Measurements from ENCODE around the gene NHERF1.
A peak's percentile ranks its signal among the peaks of the same experiment; 100 is the strongest.

The NHERF1 gene

DNA sequence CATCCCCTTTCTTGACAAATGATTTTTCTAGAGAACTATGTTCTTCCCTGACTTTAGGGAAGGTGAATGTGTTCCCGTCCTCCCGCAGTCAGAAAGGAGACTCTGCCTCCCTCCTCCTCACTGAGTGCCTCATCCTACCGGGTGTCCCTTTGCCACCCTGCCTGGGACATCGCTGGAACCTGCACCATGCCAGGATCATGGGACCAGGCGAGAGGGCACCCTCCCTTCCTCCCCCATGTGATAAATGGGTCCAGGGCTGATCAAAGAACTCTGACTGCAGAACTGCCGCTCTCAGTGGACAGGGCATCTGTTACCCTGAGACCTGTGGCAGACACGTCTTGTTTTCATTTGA is 20.3 kb downstream of the NHERF1 start:
- DNase-seq, result no peak

DNA sequence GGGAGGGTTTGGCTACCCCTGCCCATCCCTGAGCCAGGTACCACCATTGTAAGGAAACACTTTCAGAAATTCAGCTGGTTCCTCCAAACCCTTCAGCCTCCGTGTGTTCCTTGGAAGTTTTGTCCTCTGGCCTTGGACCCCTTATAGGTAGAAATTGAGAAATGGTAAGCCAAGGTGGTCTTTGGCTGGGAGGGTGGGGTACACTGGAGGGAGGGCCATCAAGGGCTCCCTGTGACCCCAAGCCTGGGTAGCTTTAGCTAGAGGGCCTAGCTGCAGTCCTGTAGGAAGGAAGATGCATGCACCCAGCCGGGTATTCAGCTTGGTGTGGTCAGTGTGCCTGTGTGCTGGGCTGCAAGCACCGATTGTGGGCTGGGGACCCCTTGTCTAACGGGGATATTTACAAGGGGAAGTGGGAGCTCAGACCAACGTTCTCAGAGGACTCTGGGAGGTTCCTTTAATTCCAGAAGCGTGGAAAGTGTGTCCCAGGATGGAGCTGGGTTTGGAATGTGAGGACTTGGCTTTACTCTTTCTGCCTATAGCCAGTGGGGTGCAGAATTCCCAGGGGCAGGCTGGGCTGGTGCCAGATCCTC is 20.9 kb downstream of the NHERF1 start:
- DNase-seq, result no peak

DNA sequence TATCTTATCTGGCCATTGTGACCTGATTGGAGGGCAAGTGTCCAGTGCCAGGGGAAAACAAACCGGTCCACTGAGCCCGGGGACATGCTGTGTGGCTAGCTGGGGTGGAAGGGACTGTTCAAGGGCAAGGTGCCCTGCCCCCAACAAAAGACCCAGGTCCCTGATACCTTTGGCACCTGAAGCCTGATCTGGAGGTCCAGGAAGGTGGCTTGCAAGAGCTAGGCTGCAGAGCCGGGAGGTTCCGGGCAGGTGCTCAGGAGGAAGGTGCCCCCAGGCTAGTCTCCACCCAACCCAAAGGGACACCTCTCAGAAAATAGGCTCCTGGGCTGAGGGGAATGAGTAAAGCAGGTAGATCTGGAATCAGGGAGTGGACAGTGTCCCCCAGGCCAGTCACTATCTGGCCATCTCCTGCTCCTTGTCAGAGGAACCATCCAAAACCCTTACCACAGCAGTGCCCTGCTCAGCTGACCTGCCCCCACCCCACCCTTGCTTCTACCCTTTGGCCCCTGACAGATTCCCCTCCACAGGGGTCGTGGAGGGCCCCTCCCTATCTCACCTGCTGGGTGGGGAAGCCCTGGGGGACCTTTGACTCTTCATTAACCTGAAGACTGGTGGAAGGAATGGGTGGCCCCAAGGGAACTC is 21.5 kb downstream of the NHERF1 start:
- no peak for DNase-seq

DNA sequence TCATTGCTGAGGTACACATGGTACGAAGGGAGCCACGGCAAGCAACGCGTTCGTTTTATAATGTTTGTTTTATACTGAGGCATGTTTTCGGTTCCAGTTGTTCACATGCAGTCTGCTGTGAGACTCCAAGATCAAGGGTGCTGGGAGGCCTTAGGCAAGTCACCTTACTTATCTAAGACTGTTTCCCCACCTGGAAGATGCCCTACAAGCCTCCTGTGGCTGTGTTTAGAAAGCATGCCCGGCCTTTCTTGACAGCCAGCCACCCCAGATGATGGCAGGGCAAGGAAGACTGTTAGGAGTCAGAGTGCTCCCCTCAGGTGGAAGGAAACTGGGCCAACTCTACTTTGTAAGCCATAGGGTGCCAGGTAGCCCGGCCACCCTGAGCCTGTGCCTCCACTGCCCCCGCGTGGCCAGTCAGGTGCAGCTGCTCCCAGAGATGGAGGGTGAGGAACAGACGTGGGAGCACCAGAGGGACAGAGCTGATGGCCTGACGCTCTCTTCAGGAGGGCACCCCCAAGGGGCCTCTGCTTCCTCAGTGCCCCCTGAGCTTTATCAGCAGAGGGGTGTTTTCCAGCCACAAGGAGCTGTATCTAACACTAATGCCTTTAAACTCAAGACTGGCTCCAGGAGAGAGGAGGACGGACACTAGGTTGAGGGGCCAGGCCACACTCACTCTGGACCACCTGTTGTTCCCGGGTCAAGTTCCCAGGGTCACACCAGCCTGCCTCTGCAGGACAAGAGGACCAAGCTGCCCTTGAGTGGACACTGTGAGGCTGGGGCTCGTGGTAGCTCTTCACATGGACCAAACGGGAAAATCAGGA is 22.3 kb downstream of the NHERF1 start:
- peak; percentile 18 to 41 for DNase-seq

DNA sequence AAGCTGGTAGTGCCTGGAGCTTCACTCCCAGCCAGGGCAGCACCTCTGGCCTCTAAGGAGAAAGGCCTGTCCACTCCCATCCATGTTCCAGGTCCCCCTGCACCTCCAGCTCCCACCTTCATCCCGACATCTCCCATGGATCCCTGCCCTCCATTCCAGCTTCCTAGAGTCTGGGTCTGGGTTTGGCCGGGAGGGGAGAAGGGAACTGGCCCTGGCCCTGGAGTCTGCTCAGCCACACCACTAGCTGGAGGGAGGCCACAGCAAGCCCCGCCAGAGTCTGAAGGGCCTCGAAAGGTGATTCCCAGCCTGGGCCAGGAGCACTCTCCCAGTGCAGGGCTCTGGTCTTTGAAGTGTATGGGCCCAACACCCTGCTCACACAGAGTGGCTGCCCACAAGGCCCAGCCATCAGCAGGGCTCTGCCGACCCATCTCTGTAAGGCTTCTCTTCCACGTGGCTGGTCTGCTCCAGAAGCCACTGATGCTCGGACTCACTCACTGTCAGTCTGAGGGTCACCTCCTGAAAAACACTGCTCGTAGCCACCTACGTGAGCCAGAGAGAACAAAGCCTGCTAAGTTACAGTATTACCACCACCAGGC is 23.0 kb downstream of the NHERF1 start:
- no peak for DNase-seq

DNA sequence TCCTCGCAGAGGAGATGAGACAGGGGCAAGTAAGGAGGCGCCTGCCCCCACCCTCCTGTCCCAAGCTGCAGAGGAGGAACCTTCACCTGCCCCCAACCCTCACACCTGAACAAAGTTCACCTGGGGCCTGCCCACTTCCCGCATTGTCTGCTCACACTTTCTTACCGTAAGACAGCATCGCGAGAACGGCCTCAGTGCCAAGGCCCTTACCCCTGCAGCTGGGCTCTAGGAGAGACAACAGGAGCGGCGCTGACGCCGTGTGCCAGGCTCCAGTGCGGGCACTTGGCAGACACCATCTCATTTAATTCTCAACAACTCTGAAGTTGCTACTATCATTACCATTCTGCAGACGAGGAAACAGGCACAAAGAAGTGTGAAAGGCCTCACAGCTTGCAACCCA is 23.6 kb downstream of the NHERF1 start:
- no peak for DNase-seq

DNA sequence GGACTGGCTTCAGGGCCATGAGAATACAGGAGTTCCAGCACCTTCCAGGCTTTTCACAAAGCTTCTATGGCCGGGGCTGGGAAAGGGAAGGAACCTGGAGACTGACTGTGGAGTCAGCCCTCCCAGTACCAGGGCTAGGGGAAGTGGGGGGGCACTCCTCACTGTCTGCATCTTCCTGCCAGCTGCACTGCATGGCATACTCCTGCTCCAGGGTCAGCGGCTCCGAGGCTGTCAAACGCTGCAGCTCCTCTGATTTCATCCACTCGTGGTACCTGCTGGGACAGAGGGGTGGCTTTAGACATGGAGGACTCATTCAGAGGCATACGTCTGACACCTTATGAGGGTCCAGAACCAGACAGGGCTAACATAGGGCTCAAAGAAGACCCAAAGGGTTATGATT is 25.0 kb downstream of the NHERF1 start:
- DNase-seq, result no peak

DNA sequence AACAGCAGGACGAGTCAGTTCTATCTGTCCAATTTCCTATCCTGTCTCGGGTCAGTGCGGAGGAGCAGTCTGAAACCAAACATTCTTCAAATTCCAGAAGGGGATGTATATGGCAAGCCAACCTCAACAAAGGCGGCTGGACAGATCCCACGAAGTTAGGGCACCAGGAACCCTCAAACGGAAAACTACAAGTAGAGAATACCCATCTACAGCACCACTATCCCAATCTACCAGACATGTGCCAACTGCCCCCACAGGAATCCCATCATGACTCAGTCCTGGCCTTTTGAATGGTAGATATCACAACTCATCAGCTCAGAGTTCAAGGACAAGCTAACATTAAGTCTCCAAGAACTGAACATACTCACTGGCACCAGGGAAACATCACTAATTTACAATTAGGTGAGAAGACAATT is 25.5 kb downstream of the NHERF1 start:
- DNase-seq, result no peak

DNA sequence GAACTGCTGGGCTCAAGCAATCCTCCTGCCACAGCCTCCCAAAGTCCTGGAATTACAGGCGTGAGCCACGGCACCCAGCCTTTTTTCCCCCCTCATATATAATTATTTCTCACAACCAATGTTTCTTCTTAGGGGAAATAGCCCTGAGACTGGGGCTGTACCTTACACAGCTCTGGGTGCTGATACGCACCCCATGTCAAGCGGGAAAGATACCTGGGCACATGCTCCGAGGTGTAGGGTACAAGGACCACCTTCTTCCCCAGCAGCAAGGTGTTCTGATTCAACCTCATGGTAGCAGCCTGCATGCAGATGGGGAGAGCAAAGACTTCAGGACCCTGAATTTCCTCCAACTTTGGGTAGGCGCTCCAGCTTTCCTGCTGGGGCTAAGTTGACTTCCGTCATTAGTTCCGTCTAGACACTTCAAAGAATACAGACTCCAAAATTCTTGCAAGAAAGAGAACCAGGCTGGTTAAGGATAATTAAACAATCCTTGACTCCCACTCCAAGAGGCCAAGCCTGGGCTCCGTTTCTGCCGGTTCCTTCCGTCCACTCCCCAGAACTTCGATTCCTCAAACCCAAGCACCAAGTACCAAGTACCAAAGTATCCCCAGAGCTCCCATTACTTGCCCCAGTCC is 27.1 kb downstream of the NHERF1 start:
- DNase-seq, result peak in 1 of 2 donors; percentile 21

DNA sequence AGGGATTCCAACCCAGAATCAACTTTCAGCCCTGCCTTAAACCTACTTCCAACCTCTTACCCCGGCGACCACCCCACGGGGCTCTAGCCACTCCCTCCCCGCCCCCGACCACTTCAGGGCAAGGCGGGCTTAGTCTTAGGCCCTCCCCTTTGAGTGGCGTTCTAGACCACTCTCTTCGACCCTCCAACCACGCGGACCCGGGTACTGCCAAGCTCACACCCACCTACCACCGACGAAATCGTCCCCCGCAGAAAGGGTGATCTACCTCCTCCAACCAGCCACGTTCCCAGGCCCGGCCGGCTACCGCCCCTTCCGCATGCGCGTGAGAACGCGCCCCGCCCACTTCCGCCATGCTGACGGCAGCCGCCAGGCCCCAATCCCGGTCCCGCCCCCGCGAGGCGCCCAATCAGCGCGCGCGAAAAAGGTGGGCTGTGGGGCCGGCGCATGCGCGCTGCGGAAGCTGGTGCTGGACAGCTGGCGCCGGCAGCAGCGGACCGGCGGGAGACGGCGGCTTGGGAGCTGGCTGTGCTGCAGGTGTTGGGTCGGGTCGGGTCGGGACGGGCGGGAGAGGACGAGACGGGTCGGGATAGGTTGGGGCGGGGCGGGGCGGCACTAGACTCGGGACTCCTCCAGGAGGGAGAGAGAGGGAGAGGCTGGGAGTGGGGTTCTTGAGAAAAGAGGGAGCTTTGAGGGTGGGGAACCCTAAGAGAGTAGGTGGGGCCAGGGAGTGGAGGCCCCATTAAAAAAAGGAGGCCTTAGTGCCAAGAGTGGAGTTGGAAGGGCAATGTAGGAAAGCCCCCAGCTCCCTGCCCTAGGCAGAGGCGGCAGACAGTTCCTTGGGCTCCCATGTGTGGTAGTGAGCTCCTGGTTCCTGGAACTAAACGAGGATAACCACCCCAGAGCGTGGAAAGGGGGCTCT is 27.9 kb downstream of the NHERF1 start, which contains the start of gene NAT9:
TSS of gene NAT9 (minus strand) at position 302 of the 919 bp plus-strand sequence. CDS start 647 bp downstream, outside the sequence.
- peak; percentile 98 to 99 for DNase-seq

DNA sequence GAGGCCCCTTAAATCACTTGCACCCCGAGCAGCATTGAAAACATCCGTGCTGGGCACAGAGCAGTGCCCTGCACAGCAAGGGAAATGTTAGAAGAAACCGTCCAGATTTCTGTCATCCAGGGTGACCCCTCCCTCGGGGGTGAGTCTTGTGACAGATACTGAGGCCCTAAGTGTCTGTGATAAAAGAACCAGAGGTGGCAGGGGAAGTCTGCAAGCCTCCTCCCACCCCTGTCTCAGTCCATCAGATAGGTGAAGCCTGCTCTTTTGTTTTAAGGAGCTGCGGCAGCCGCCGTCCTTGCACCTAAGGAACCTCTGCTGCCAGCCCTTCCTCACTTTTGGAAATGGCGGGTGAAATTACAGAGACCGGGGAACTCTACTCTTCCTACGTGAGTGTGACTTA is 28.6 kb downstream of the NHERF1 start:
- no peak for DNase-seq

DNA sequence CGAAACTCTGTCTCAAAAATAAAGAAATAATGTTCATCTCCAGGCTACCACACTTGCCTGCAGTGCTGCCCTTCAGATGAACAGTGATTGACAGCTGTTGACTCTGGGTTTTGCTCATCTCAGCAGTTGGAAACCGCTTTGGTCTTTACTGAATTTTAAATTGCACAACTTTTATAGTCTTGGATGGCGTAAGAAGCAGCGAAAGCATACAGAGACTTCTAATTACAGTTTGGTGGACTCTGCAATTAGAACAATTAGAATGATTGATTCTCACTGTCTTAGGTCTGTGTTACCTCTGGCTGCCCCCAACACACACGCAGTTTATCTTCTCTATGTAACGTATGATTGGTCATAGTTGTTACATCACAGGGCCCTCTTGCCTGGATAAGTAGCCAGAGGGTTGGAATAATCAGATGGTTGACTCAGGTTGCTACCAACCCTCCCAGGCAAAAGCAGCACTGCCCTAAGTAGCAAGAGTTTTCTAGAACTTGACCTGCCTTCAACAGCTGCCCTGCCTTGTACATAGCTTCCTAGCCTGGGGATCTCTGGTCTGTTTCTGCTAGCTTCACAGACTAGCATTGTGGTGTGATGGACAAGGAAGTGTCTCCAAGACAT is 29.6 kb downstream of the NHERF1 start:
- DNase-seq, result peak; percentile 42 to 57

DNA sequence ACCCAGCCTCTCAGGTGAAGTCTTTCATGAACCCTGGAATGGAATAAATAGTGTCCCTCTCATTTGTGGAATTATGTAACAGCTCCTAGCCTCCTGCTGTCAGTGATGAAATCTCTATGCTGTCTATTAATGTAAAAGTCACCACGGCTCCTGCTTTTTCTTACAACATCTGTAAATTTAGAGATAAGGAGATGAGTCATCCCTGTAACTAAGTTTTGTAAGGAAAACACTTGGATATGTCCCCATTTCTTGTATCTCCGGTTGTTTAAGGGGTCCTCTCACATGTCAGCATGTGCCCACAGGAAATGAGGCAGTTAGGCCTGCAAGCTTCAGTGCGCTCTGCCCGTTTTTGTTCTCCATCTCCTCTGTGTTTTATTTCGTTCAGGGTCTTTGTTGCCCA is 30.5 kb downstream of the NHERF1 start:
- DNase-seq, result peak; percentile 67 to 77

DNA sequence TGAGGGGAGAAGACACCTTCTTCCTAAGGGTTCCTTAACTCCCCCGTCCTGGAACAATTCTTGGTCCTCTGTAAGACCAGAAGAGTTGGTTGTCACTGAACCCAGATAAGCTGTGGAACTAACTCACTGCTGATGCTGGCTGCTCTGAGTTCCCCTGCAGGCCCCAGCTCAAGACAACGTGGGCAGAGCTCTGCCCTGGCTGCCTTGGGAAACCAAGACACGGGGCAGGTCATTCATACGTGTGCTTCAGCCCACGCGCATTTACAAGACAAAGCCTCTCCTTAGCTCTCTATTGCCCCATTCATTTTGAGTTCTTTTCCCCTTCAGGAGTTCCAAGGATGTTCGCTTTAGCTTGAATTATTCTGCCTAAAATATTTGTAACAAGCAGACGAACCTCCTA is 31.1 kb downstream of the NHERF1 start:
- peak; percentile 77 to 92 for DNase-seq

DNA sequence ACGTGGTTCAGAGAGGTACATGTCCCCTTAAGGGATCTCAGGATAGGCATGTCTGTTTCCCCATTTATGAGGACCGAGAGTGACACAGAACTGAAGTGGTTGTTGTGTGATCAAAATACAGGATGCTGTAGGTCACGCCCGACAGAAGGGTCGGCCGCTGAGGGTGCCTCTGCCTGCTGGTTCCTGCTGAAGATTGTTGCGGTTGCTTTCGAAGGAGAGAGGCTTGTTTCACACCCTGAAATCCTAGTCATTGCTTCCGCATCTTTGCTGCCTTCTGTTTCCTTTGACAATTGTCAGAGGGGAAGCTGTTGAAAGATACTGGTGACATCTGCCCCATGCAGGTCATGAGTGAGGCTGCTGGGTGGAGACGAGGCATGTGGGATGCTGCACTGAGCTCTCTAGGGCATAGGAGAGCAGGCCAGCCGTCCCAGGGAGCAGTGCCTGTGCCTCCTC is 31.5 kb downstream of the NHERF1 start:
- peak; percentile 98 to 99 for DNase-seq

DNA sequence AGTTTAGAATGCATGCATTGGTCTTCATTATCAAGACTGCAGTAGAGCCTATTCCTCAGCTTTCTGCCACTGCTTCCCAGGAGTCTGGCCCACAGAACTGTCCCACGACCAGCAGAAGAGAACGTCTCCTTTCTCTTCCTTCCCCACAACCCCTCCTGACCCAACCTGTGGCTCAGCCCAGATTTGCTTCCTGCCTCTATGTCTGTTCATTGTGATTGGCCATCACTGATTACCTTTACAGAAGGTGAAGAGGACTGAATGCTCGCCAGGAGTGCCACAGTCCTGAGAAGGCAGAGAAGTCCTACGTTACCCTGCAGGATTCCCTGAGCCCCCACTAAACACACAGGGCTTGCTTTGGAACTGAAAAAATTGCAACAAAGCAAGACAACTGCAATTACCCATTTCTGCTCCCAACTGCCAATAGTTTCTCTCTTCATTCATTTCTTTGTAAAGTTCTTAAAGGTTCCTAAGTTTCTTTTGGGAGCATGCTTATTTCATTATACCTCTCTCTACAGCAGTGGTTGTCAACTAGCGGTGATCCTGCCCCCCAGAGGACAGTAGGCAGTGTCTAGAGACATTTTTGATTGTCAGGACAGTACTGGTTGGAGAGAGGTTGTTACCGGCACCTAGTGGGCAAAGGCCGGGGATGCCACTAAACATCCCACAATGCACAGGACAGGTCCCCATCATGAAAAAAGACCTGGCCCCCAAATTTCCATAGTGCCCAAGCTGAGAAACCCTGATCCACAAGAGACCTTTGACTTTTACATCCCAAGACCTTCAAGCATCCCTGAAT is 32.2 kb downstream of the NHERF1 start:
- DNase-seq, result peak; percentile 64 to 68

DNA sequence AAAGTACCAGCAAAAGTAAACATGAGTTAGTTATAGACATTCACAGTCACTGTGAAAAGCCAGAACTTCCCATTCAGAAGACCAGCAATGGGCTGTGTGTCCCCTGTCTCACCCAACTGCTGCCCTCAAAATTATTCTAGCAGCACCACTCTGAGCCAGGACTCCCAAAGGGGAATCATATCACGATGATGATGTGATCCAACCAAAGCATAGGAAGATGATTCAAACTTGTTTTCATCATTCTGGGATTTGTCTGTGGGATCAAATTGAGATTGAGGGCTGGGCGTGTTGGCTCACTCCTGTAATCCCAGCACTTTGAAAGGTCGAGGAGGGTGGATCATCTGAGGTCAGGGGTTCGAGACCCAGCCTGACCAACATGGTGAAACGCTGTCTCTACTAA is 34.1 kb downstream of the NHERF1 start:
- DNase-seq, result no peak

DNA sequence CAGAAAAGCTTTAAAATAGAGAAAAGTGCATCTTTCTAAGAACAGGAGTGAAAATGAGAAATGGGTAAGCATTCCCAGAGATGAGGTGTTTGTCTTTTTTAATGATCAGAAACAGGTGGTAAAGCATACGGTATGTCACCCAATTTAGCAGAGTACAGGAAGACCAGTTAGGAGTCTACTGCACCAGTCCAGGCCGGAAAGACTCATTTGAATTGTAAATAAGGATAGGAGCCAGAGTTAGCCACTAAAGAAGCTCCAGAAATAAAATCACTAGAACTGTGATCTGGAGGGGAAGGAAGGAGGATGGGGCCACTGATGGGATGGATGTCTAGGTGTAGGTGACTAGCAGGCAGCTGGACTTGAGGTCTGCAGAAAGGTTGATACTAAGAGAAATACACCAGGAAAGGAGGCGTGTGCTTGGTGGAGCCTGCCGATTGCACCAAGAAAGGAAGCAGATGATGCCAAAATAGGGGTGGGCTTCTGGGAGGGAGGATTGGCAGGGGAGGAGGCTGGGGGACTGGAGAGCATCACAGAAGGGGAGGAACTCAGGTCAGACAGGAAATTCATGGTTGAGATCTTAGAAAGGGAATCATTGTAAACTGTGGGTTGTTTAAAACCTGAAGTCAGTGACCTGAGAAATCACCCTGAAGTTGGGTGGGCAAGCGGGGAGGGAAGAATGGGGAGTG is 35.8 kb downstream of the NHERF1 start:
- DNase-seq, result no peak

DNA sequence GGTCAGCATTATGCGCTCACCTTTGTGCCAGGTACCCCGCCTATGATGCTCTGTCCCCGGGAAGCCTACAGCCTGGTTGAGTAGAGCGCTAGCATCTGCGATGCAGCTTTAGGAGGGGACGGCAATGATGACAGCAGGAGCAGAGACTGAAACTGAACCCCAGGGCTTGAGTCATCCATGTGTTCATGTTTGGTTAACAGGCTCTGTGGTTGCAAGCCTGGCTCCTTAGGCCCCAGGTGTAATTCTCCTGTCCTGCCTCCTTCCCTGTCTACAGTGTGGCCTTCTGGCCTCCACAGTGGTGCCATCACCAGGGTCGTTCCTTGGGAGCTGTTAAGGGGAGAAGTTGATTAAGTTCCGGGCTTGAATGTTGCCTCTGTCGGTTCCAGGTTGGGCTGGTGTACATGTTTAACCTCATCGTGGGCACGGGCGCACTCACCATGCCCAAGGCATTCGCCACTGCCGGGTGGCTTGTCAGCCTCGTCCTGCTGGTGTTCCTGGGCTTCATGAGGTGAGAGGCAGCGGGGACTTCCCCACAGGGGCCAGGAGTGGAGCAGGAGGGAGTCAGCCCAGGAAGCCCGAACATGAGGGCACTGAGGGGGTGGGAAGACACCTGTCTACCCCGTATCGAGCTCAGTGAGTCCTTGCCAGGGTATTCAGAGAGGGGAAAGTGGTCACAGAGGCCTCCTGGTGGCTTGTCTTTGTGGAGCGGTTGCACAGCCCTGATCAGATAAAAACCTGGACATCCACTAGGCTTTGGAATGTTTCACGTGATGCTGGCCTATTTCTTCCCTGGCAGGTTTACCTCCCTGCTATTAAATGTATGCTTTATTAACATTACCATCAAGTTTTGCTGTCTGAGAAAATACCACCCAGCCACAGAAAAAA is 36.9 kb downstream of the NHERF1 start:
- DNase-seq, result no peak
